NOMO-1 treated with DMSO at 0.1 percent for 48 hours (cell line): Measurements from ENCODE around the gene NOS1AP.

ENCODE experiments used
- DNase-seq: peaks from one replicate; lab custom pipeline; 2025; ENCODE audit not compliant: unreplicated experiment; lab: John Stamatoyannopoulos, UW

Gene NOS1AP

DNA sequence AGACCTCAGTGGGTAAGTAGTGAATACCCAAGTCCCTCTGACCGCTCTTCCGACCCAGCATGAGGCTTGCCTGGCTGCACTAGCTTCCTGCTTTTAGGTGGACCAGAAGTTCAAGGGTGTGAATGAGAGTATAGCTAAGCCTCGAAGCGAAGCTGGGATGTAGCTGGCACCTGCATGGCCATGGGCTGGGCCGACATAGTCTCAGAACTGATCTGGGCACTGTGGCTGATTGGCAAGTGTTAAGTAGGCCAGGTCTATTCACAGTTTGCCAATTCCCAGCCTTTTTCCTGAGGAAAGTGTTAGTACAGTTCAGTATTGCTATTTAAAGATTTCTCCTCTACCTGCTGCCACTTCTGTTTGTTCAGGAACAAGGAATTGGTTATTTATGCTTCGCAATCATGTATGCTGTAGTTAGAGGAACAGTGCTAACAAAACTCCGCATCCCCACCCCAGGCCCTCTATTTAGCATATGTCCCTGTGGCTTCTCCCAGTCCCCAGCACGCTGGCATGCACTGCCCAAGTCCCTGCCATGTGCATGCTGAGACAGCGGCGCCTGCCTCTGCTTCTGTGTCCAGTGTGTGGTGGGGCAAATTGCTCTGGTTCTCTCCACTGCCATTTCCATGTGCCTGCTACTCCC lies 290.9 kb downstream of the NOS1AP start:
- no peak for DNase-seq

DNA sequence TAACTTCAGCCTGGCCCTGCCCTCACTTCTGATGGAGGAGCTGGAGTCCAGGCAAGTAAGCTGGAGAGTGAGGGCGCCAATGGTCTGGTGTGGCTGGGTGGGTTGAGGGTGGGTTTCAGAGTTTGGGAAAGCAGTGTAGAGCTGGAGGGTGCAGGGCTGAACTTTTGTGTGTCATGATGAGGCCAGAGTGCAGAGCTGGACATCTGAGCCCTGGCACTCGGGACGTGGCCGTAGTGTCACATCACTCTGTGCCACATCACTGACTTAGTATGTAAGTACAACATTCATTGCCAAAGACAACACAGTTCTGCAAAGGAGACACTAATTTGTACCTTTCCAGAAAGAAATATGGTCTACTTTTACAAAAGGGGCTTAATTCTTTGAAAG lies 291.4 kb downstream of the NOS1AP start:
- no peak for DNase-seq

- no peak for DNase-seq
Measured at GRCh38 chr1:162361349-162361748, 291.9 kb downstream of the NOS1AP start.

DNA sequence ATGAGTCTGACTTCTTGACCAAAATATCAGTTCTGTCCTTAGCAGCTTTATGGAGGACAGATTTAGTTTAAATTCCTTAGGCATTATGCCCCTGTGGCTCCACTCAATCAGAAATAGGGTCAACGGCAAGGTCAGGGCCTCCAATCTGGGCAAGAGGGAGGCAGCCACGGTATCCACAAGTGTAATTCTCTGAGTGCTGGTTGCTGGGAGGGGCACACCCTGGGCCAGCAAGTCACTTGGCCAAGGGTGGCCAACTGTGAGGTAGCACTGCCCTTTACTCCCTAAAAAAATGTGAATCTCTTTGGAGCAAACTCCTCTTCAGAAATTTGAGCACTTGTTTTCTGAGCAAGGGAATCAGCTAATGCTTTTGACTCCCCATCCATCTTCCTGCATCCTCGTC lies 294.3 kb downstream of the NOS1AP start:
- DNase-seq, result no peak

- DNase-seq, result no peak
Measured at GRCh38 chr1:162364498-162364897, 295.0 kb downstream of the NOS1AP start.

GRCh38 chr1:162365284-162366020 lies 296.0 kb downstream of the NOS1AP start:
- DNase-seq, result no peak

GRCh38 chr1:162366149-162366548 lies 296.7 kb downstream of the NOS1AP start:
- DNase-seq, result no peak

DNA sequence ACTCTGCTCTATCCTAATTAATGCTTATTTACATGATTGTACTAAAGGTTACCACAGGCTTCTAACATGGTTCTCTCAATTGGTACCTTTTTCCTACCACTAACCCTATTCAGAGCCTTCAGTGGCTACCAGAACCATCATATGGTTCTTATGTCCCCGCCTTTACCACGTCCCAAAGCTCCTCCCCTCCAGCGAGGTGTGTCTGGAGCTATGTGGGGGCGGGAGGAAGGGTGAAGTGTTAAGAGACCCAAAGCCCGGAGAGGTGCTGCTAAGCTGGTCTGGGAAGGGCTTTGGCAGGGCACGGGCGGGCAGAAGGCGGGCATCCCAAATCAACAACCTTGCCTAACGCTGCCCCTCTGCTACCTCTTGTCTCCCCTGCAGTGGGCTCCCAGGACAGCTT lies 297.2 kb downstream of the NOS1AP start:
- no peak for DNase-seq

DNA sequence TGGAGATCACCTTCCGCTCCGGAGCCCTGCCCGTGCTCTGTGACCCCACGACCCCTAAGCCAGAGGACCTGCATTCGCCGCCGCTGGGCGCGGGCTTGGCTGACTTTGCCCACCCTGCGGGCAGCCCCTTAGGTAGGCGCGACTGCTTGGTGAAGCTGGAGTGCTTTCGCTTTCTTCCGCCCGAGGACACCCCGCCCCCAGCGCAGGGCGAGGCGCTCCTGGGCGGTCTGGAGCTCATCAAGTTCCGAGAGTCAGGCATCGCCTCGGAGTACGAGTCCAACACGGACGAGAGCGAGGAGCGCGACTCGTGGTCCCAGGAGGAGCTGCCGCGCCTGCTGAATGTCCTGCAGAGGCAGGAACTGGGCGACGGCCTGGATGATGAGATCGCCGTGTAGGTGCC lies 297.6 kb downstream of the NOS1AP start:
- DNase-seq, result no peak

DNA sequence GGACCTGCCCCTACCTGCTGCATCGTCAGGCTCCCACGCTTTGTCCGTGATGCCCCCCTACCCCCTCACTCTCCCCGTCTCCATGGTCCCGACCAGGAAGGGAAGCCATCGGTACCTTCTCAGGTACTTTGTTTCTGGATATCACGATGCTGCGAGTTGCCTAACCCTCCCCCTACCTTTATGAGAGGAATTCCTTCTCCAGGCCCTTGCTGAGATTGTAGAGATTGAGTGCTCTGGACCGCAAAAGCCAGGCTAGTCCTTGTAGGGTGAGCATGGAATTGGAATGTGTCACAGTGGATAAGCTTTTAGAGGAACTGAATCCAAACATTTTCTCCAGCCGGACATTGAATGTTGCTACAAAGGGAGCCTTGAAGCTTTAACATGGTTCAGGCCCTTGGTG lies 298.3 kb downstream of the NOS1AP start:
- DNase-seq, result no peak

DNA sequence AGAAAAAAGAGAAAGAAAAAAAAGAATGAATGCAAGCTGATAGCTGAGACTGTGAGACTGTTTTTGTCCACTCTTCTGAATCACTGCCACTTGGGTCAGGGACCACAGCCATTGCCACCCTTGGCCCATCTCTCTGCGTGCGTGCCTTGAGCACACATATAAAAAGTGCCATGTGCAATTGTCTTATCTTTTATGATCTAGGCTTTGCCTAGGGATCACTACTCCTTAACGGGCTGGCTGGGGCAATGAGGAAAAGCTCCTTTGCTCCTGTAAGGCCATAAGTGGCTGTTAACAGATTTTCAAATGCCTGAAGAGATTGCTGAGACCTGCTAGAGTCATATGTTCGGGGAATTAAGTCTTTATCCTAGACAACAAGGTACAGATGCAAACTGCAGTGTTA lies 299.0 kb downstream of the NOS1AP start:
- DNase-seq, result no peak

GRCh38 chr1:162369571-162369970 lies 300.1 kb downstream of the NOS1AP start:
- DNase-seq, result no peak

GRCh38 chr1:162370161-162370560 lies 300.7 kb downstream of the NOS1AP start:
- no peak for DNase-seq

DNA sequence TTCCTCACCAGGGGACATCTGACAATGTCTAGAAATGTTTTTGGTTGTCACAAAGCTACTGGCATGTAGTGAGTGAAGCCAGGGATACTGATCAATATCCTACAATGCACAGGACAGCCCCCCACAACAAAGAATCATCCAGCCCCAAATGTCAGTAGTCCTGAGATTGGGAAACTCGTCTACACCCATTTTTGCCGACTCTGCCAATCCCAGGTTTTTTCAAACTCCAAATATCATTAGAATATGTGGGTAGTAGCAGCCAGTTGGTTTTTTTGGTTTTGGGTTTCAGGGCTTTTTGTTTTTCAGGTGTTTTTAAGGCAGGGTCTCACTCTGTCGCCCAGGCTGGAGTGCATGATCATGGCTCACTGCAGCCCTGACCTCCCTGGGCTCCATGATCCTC lies 301.2 kb downstream of the NOS1AP start:
- no peak for DNase-seq

DNA sequence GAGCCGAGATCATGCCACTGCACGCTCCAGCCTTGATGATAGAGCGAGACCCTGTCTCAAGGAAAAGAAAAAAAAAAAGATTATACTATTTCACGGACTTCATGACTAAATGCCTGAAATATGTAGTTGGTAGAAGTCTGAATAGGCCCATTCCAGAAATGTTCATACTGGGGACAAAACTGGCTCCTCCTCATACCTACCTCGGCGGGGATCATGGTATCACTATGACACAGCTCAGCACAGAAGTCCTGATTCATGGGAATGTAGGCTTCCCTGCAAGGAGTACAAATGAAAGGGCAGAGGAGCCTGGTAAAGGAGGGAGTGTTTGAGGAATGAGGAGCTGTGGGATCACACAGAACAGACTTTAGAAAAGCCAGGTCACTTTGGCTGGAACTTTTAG lies 302.1 kb downstream of the NOS1AP start:
- no peak for DNase-seq

- no peak for DNase-seq
Measured at GRCh38 chr1:162372159-162373071, 302.9 kb downstream of the NOS1AP start.

DNA sequence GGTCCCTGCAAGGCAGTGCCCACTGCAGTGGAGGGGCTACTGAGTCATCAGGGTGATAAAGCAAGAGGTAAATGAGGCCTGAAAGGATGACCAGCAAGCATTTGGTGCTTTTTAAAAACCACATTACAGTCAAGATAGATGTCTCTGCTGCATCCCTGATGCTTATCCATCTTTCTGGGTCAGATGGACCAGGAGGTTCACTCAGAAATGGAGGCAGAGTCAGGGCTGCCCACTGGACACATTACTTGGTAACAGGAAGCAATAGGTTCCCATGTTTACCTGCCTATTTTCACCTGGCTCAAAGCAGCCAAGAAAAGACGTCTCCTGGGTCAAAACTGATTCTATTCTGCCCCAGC lies 303.6 kb downstream of the NOS1AP start:
- DNase-seq, result no peak

DNA sequence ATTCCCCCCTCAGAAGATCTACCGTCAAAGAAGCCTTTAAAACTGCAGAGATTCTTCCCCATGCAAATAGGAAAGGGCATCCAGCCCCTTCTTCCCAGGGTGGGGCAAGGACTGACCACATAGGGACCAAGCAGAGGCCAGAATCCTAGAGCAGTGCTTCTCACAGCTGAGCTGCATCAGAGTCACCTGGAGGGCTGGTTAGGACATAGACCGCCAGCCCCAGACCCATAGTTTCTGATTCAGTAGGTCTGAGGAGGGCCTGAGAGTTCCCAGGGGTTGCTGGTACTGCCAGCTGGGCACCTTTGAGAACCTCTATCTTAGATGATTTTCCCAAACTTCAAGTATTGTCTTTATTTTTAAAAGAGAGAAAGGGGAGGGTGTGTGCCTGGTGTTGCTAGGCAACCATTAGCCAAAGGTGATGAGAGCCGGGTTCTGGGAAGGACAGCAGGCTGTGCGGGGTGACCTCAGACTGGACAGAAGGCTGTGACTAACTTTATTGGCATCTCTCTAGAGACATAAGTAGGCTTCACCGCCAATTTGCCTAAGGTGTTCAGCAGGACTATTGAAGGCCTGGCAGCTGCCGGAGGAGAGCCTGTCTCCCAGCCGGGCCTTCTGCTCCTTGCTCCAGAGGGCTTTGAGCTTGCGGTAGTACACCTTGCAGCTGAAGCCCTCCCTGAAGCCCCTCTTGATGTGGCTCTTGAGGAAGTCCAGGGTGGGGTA lies 304.2 kb downstream of the NOS1AP start:
- no peak for DNase-seq

DNA sequence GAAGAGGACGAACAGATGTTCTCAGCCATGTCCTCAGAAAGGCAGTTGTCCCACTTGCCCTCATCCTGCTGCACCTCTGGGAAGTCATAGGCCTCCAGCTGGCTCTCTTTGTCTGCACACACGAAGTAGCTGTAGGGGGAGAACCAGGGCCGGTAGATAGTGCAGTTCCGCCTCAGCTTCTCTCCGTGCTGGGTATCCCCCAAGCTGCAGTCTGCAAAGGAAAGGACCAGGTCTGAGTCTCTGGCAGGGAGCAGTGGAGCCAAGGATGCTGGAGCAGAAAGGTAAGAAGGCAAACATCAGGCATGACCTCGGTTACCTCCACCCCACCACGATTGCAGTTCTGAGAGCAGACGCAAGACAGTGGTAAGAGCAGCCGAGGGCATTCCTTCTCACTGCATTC lies 304.9 kb downstream of the NOS1AP start:
- no peak for DNase-seq

DNA sequence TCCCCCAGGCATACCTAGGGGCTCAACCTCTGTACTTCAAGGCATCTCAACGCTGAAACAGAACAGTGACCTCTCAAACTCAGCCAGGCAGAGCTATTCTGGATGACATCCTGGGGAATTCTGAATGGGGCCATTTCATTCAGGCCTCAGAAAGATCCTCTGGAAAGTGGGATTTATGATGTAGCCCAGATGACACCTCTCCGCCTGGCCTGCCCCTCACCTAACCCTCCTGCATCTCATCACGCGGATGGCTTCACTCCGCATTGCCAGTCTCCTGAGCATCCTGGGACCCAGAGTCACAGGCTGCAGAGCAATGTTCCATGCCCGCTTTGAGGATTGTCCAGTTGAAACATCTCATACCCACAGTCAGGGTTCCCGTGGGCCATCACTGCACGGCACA lies 306.0 kb downstream of the NOS1AP start:
- DNase-seq, result no peak

- no peak for DNase-seq
Measured at GRCh38 chr1:162376691-162377090, 307.2 kb downstream of the NOS1AP start, which contains the start of gene SPATA46. SPATA46 (minus strand) TSS chr1:162376854; CDS start chr1:162376790, 64 bp downstream.
